Measurements from ENCODE around the gene AMH. TPM values are rescaled to one million over a fixed set of nuclear protein-coding genes. Genes with fewer than 3 reads are reported as not detected.

AMH gene
- total RNA-seq, 1 donor from 2014 or later, result not detected

GRCh38 chr19:2288338-2288817 lies 39.3 kb downstream of the AMH start:
- Histone ChIP-seq H3K27me3 (ENCODE audit: control insufficient read depth, insufficient read depth, low read length) (peaks cover 68% of the 10 kb centered on the region), H3K4me3 (ENCODE audit: low read depth, low read length) (no peak overlapping the region), H3K36me3 (ENCODE audit: control insufficient read depth, insufficient read depth, low read length) (no peaks in the 10 kb centered on the region)
- no peak for DNase-seq (ENCODE audit: low read depth)
- no peak for TF ChIP-seq CTCF (IDR thresholded peaks at IDR 0.05; ENCODE audit: insufficient read depth, low read length, poor library complexity, severe bottlenecking)

GRCh38 chr19:2288818-2289713 lies 39.9 kb downstream of the AMH start:
- Histone ChIP-seq H3K27me3 (ENCODE audit: control insufficient read depth, insufficient read depth, low read length) (peaks cover 75% of the 10 kb centered on the region), H3K4me3 (ENCODE audit: low read depth, low read length) (no peak overlapping the region), H3K36me3 (ENCODE audit: control insufficient read depth, insufficient read depth, low read length) (no peaks in the 10 kb centered on the region)
- TF ChIP-seq CTCF (IDR thresholded peaks at IDR 0.05; ENCODE audit: insufficient read depth, low read length, poor library complexity, severe bottlenecking), result no peak
- no peak for DNase-seq (ENCODE audit: low read depth)

- no peaks in the 10 kb centered on the region for H3K36me3 ChIP-seq (ENCODE audit: control insufficient read depth, insufficient read depth, low read length)
- peaks cover 83% of the 10 kb centered on the region for H3K27me3 ChIP-seq (ENCODE audit: control insufficient read depth, insufficient read depth, low read length)
- no peak for DNase-seq (ENCODE audit: low read depth)
- H3K4me3 ChIP-seq (ENCODE audit: low read depth, low read length), result no peak overlapping the region
- no peak for TF ChIP-seq CTCF (IDR thresholded peaks at IDR 0.05; ENCODE audit: insufficient read depth, low read length, poor library complexity, severe bottlenecking)
Observed at GRCh38 chr19:2289714-2290435, 40.8 kb downstream of the AMH start.

GRCh38 chr19:2290441-2291184 lies 41.5 kb downstream of the AMH start:
- Histone ChIP-seq H3K36me3 (ENCODE audit: control insufficient read depth, insufficient read depth, low read length) (no peaks in the 10 kb centered on the region), H3K4me3 (ENCODE audit: low read depth, low read length) (no peak overlapping the region), H3K27me3 (ENCODE audit: control insufficient read depth, insufficient read depth, low read length) (peaks cover 90% of the 10 kb centered on the region)
- no peak for TF ChIP-seq CTCF (IDR thresholded peaks at IDR 0.05; ENCODE audit: insufficient read depth, low read length, poor library complexity, severe bottlenecking)
- DNase-seq (ENCODE audit: low read depth), result no peak

GRCh38 chr19:2291185-2291751 lies 42.1 kb downstream of the AMH start:
- DNase-seq (ENCODE audit: low read depth), result no peak
- H3K27me3 ChIP-seq (ENCODE audit: control insufficient read depth, insufficient read depth, low read length), result peaks cover 90% of the 10 kb centered on the region
- H3K4me3 ChIP-seq (ENCODE audit: low read depth, low read length), result no peak overlapping the region
- H3K36me3 ChIP-seq (ENCODE audit: control insufficient read depth, insufficient read depth, low read length), result no peaks in the 10 kb centered on the region
- TF ChIP-seq CTCF (IDR thresholded peaks at IDR 0.05; ENCODE audit: insufficient read depth, low read length, poor library complexity, severe bottlenecking), result no peak
